Heart left ventricle (tissue), 16 donors: ENCODE data around the gene HDAC7. TPM values are rescaled to one million over a fixed set of nuclear protein-coding genes. Genes with fewer than 3 reads are reported as not detected.
A peak's percentile ranks its signal among the peaks of the same experiment; 100 is the strongest.

Experiments
- ATAC-seq, 4 donors: fragments of 200-7000 bp; cut with Tn5 transposase; one replicate each; pipeline ENCODE4 v1.9.1; 2020 to 2022; ENCODE audit warnings: moderate library complexity in 4 of 4, mild to moderate bottlenecking in 3 of 4, moderate number of reproducible peaks in 1 of 4
- DNase-seq, 5 donors: peaks; one replicate each; pipeline ENCODE4 v3.0.0-alpha.2; 2020
- H3K27ac ChIP-seq, 12 donors: fragments of 200-600 bp; sonication (generic) in 4 of 12; one replicate each; pipeline versions ENCODE4 v1.5.0 to v1.8.0; 2016 to 2022; ENCODE audit warnings: mild to moderate bottlenecking in 2 of 12
- H3K27me3 ChIP-seq, 9 donors: fragments of 200-600 bp; sonication (generic) in 2 of 9; one replicate each; pipeline versions ENCODE4 v1.5.1 to v1.8.0; 2016 to 2022; ENCODE audit warnings: mild to moderate bottlenecking in 3 of 9
- H3K36me3 ChIP-seq, 9 donors: fragments of 200-600 bp; sonication (generic) in 2 of 9; one replicate each; pipeline versions ENCODE4 v1.5.0 to v1.8.0; 2018 to 2022; ENCODE audit warnings: mild to moderate bottlenecking in 2 of 9
- H3K4me1 ChIP-seq, 12 donors: fragments of 200-600 bp; sonication (generic) in 4 of 12; one replicate each; pipeline versions ENCODE4 v1.5.0 to v1.8.0; 2016 to 2022; ENCODE audit warnings: mild to moderate bottlenecking in 3 of 12
- H3K4me3 ChIP-seq, 12 donors: fragments of 200-600 bp; sonication (generic) in 4 of 12; one replicate each; pipeline versions ENCODE4 v1.5.0 to v1.8.0; 2017 to 2022; ENCODE audit warnings: mild to moderate bottlenecking in 9 of 12, moderate library complexity in 4 of 12
- H3K9me3 ChIP-seq, 12 donors: fragments of 200-600 bp; sonication (generic) in 4 of 12; one replicate each; pipeline versions ENCODE4 v1.5.0 to v1.8.0; 2016 to 2022; ENCODE audit warnings: mild to moderate bottlenecking in 1 of 12
- POLR2A ChIP-seq, 2 donors: fragments of 450-650 bp; IDR thresholded peaks; one replicate each; pipeline ENCODE4 v1.6.1; 2017; ENCODE audit warnings: antibody characterized with exemption in 2 of 2, mild to moderate bottlenecking in 2 of 2, moderate library complexity in 2 of 2
- WGBS, 4 donors: extraction: QIAGEN DNeasy Blood & Tissue Kit in 2 of 4; methylation state at CpG; one replicate each; pipeline versions ENCODE4 v1.1.5 to v1.1.7; 2013 to 2018; 5-methylcytosine and 5-hydroxymethylcytosine counted together
- intact Hi-C, 10 donors: fragments of 100-400 bp; cut with DNase I; formaldehyde crosslinking; loops; one replicate each; pipeline versions ENCODE4 v1.11.1 to v1.14.2; 2022
- polyA plus RNA-seq, 2 donors: library from polyadenylated mRNA; stranded (reverse); fragments of 200-250 nt; gene quantifications; one replicate each; pipeline ENCODE4 v1.2.3, GENCODE V29; 2013
- total RNA-seq, 9 donors: library from RNA; depleted of rRNA in 2 of 9; stranded (reverse); fragments of >200 nt in 2 of 9; fragmentation: NEBNext Ultra II Directional in 3 of 9; extraction: Animal tissue kit (Norgen Biotek cat#: 25700) in 3 of 9; gene quantifications; one replicate each; pipeline versions ENCODE4 v1.1.0 to v1.2.4, GENCODE V29; 2016 to 2023
- TF ChIP-seq, protein P1 (sequence below), 12 donors: fragments of 200-600 bp; sonication (generic) in 4 of 12; IDR thresholded peaks; one replicate each; pipeline versions ENCODE4 v1.5.0 to v1.8.0; 2018 to 2022; ENCODE audit warnings: antibody characterized with exemption in 12 of 12, mild to moderate bottlenecking in 5 of 12
- donor health status: ischemic (EF 13 %, LVEDD 7.1; RV severe dilation, severe dysfunction).
- donor health status: healthy with polysubstance abuse.
- donor health status: DM: no; HTN: yes; CAD: no.
- donor health status: DM: no; HTN: no; CAD: no.
- donor health status: ischemic (EF 25% LVEDD 6.9; RV normal size, moderate dysfunction).
- donor health status: ischemic (EF 25% LVEDD 5.7; RV mildly dilated, moderate dysfunction).
- donor health status: healthy.
- donor health status: DM: yes; HTN: yes; CAD: no.
- donor health status: ischemic (EF 35%, LVEDD 5.7; RV mildly dilated, moderate dysfunction).
- donor health status: nonischemic (EF 11% LVEDD 7.7; RV severe dilation, severe dysfunction).
- donor health status: DM: yes; HTN: yes; CAD: no.
- donor health status: PGD.
- donor health status: ischemic (EF 29% LVEDD 5.4; RV normal size, mild dysfunction).
- donor health status: nonischemic (EF 23%, LVEDD 6.1; RV moderate dilation, normal function).

The HDAC7 gene
- total and polyA plus RNA-seq, 11 donors = 27.4 to 63.0 (median 39.3) TPM

GRCh38 chr12:47837190-47838171 is 17.8 kb upstream of the HDAC7 start:
- 51 to 58% (median 54%) methylated on average over 13 of the region's 13 CpGs for WGBS, 4 donors
- ATAC-seq (peak; percentile 52 to 78 (median 70)), DNase-seq (peak; percentile 69 to 81 (median 72))
- H3K4me1 ChIP-seq = peaks cover 0 to 33% (median 11%) of the 10 kb centered on the region in 12 donors
- TF ChIP-seq POLR2A (IDR thresholded peaks at IDR 0.05) = no peak
- TF ChIP-seq, protein P1, sequence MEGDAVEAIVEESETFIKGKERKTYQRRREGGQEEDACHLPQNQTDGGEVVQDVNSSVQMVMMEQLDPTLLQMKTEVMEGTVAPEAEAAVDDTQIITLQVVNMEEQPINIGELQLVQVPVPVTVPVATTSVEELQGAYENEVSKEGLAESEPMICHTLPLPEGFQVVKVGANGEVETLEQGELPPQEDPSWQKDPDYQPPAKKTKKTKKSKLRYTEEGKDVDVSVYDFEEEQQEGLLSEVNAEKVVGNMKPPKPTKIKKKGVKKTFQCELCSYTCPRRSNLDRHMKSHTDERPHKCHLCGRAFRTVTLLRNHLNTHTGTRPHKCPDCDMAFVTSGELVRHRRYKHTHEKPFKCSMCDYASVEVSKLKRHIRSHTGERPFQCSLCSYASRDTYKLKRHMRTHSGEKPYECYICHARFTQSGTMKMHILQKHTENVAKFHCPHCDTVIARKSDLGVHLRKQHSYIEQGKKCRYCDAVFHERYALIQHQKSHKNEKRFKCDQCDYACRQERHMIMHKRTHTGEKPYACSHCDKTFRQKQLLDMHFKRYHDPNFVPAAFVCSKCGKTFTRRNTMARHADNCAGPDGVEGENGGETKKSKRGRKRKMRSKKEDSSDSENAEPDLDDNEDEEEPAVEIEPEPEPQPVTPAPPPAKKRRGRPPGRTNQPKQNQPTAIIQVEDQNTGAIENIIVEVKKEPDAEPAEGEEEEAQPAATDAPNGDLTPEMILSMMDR (IDR thresholded peaks at IDR 0.05) = peak; percentile 89 to 99 (median 92)
- intact Hi-C loops = loop anchor here (1.0 to 10.0 kb wide), 17 partner anchors 35 to 187 kb away; partner anchors contain the start of gene SLC48A1 (in 1 of the 10)
- no peaks in the 10 kb centered on the region for H3K9me3 ChIP-seq
- H3K36me3 ChIP-seq = no peaks in the 10 kb centered on the region
- no peaks in the 10 kb centered on the region for H3K27me3 ChIP-seq
- H3K4me3 ChIP-seq = no peak overlapping the region
- H3K27ac ChIP-seq = peak overlapping the region in 1 of 12 donors; percentile 36

DNA sequence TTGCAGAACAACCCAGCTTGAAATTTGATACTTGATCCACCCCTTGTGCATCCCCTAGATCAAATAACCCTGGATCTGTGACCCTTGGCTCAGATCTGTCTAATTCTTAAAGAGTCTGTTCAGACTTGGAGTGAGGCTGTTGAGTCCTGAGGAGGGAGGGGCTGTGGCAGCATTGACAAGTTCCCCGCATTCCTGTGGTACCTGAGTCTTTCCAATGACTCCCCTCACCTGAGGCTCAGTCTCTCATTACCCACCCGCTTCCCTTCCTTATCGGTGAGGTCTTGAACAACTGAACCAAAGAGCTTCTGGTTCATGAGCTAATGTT is 16.1 kb upstream of the HDAC7 start:
- intact Hi-C loops = loop anchor here in 9 of 10 donors (2.0 to 10.0 kb wide), 9 partner anchors 33 to 183 kb away; partner anchors contain the start of gene SLC48A1 (in 1 of the 9)
- Histone ChIP-seq H3K27ac (no peak overlapping the region), H3K36me3 (no peaks in the 10 kb centered on the region), H3K4me1 (peaks cover 0 to 39% (median 14%) of the 10 kb centered on the region in 12 donors), H3K9me3 (no peaks in the 10 kb centered on the region), H3K27me3 (no peaks in the 10 kb centered on the region), H3K4me3 (no peak overlapping the region)
- TF ChIP-seq POLR2A (IDR thresholded peaks at IDR 0.05) = no peak
- TF ChIP-seq, protein P1 (IDR thresholded peaks at IDR 0.05) = no peak
- ATAC-seq = no peak
- DNase-seq = no peak
- 84 to 92% (median 90%) methylated on average over 3 of the region's 3 CpGs for WGBS, 4 donors

- ATAC-seq = no peak
- intact Hi-C loops = loop anchor here in 8 of 10 donors (5.0 to 10.0 kb wide), 6 partner anchors 33 to 183 kb away; partner anchors contain the start of gene SLC48A1 (in 1 of the 8)
- Histone ChIP-seq H3K27me3 (no peaks in the 10 kb centered on the region), H3K27ac (no peak overlapping the region), H3K36me3 (no peaks in the 10 kb centered on the region), H3K9me3 (no peaks in the 10 kb centered on the region), H3K4me1 (peaks cover 0 to 45% (median 18%) of the 10 kb centered on the region in 12 donors), H3K4me3 (no peak overlapping the region)
- no peak for DNase-seq
- 84 to 90% (median 88%) methylated on average over 11 to 12 of the region's 12 CpGs for WGBS, 4 donors
- no peak for TF ChIP-seq POLR2A (IDR thresholded peaks at IDR 0.05)
- TF ChIP-seq, protein P1 (IDR thresholded peaks at IDR 0.05) = no peak
These were observed 15.5 kb upstream of the HDAC7 start for GRCh38 chr12:47835006-47835830.
